ENCODE measurements around the gene DNAJC19.

Gene DNAJC19

DNA sequence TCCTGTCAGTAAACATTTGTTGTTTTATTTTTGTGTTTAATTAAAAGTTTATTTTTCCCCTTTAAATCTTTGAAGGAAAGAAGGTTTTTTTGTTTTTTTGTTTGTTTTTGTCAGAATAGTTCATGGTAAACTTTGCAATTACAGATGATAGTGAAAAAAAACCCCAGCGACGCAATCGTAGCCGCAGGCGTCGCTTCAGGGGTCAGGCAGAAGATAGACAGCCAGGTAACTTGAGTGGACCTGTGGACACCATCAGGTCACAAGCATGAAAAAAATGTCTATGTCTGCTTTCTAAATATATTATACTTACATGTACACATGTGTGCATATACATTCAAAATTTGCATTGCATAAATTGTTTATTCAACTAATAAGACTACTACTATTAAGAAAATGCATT is 18.6 kb downstream of the DNAJC19 start:
- TF ChIP-seq, protein P1, sequence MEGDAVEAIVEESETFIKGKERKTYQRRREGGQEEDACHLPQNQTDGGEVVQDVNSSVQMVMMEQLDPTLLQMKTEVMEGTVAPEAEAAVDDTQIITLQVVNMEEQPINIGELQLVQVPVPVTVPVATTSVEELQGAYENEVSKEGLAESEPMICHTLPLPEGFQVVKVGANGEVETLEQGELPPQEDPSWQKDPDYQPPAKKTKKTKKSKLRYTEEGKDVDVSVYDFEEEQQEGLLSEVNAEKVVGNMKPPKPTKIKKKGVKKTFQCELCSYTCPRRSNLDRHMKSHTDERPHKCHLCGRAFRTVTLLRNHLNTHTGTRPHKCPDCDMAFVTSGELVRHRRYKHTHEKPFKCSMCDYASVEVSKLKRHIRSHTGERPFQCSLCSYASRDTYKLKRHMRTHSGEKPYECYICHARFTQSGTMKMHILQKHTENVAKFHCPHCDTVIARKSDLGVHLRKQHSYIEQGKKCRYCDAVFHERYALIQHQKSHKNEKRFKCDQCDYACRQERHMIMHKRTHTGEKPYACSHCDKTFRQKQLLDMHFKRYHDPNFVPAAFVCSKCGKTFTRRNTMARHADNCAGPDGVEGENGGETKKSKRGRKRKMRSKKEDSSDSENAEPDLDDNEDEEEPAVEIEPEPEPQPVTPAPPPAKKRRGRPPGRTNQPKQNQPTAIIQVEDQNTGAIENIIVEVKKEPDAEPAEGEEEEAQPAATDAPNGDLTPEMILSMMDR (IDR thresholded peaks at IDR 0.05; ENCODE audit: extremely low read depth, insufficient read depth, missing control alignments): no peak
- no peak for DNase-seq (ENCODE audit: low spot score)
- in situ Hi-C loops (cut with MboI; ENCODE audit: low pct_unique_long_range_greater_than_20kb, low sequenced_read_pairs, unreplicated experiment): no loop called here

DNA sequence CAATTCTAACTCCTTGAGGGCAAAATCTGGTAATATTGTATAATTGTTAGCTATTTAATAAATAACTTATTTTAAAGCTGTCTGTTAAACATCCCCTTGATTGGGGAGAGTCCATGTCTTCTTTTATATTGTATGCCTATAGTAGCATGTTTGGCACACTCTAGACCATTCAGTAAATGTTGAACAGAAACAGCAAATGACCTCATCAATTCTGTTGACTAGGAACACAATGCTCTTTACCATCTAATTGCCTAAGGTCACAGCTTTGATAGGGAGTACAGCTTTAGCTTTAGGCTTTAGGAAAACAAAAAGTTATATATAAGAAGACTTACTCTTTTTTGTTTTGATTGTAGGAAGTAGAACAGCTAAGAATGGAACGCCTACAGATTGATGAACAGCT is 27.0 kb downstream of the DNAJC19 start:
- TF ChIP-seq, protein P1 (IDR thresholded peaks at IDR 0.05; ENCODE audit: extremely low read depth, insufficient read depth, missing control alignments): no peak
- no peak for DNase-seq (ENCODE audit: low spot score)

DNA sequence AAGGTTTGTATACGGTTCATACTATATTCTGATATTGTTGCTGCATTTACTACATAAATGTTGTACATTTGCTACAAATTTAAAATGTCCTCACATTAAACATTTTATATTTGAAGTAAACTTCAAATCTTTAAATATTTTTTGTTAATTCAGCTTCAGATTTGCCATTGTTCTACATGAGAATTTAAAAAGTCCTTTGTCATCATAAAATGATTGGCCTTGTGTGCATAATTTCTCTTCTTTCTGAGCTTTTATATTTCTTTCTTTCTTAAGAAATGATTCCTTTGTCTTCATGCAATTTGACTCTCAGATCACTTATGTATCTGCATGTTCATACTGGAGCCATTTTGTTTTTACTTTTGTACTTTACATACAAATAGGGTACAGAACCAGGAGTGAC is 28.0 kb downstream of the DNAJC19 start:
- DNase-seq (ENCODE audit: low spot score): no peak
- in situ Hi-C loops (cut with MboI; ENCODE audit: low pct_unique_long_range_greater_than_20kb, low sequenced_read_pairs, unreplicated experiment): no loop called here
- TF ChIP-seq, protein P1 (IDR thresholded peaks at IDR 0.05; ENCODE audit: extremely low read depth, insufficient read depth, missing control alignments): no peak

More for the DNA sequence above, 27.0 kb downstream of the DNAJC19 start:
- in situ Hi-C loops (cut with MboI; ENCODE audit: low pct_unique_long_range_greater_than_20kb, low sequenced_read_pairs, unreplicated experiment): no loop called here

DNA sequence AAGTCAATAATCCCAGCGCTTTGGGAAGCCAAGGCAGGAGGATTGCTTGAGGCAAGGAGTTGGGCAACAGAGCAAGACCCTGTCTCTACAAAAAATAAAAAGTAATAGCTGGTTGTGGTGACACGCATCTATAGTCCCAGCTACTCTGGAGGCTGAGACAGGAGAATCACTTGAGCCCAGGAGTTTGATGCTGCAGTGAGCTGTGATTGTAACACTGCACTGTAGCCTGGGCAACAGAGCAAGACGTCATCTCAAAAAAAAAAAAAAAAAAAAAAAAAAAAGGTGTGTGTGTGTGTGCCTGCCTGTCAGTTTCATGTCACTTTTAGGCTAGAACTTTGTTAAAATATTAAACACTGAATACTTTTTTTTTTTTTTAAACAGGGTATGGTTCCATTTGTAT is 28.4 kb downstream of the DNAJC19 start:
- TF ChIP-seq, protein P1 (IDR thresholded peaks at IDR 0.05; ENCODE audit: extremely low read depth, insufficient read depth, missing control alignments): no peak
- no peak for DNase-seq (ENCODE audit: low spot score)
- in situ Hi-C loops (cut with MboI; ENCODE audit: low pct_unique_long_range_greater_than_20kb, low sequenced_read_pairs, unreplicated experiment): no loop called here

DNA sequence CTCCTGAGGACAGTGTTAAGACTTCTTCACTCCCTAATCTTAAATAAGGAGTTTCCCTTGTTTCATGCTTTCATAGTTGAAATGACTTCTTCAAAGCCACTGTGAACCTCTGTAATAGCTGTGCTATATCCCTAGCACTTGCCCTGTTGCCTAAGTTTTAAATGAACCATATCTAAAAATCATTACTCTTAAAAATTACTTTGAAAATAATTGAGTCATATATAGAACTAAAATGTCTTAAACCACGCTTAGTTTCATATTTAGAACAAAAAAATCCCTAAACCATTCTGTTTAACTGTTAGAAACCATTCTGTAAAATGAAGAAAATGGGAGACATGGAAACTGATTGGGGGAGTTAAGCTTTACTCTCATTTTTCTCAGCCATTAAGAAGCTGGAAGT is 29.8 kb downstream of the DNAJC19 start:
- in situ Hi-C loops (cut with MboI; ENCODE audit: low pct_unique_long_range_greater_than_20kb, low sequenced_read_pairs, unreplicated experiment): no loop called here
- TF ChIP-seq, protein P1 (IDR thresholded peaks at IDR 0.05; ENCODE audit: extremely low read depth, insufficient read depth, missing control alignments): no peak
- DNase-seq (ENCODE audit: low spot score): no peak

DNA sequence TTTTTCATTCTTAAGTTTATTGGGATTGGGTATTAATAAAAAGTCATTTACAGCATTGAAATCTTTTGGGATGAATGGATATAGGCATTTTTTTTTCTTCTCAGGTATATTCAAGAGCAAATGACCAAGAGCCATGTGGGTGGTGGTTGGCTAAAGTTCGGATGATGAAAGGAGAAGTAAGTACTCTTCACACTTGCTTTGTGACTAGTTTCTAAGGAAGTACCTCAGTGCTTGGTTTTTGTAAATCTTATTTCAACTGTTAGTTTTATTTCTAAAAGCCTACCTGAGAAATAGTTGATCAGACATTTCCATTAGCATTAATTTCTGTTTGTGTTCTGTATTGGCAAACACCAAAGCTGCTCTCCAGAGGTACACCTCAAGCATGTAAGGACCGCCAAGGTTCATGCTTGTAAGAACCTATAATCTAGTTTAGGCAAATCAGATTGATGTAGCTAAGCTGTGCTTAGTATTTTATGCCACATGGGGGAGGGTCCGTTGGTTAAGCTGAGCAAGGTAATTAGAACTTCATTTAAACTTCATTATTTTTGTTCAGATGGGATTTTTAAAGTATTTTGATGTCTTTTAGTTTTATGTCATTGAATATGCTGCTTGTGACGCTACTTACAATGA is 41.7 kb downstream of the DNAJC19 start:
- in situ Hi-C loops (cut with MboI; ENCODE audit: low pct_unique_long_range_greater_than_20kb, low sequenced_read_pairs, unreplicated experiment): no loop called here
- TF ChIP-seq, protein P1 (IDR thresholded peaks at IDR 0.05; ENCODE audit: extremely low read depth, insufficient read depth, missing control alignments): no peak
- peak; percentile 18 for DNase-seq (ENCODE audit: low spot score)

All from GM13977 (cell line).